NT2/D1 (cell line): ENCODE measurements around the gene ARL8B.
"Not testable (repeated sequence)": the region's sequence is repeated elsewhere in the genome, so short reads cannot be mapped to it uniquely, and the experiment has no call there.

Source experiments
- DNase-seq: peaks from one replicate; pipeline ENCODE4 v3.0.0-alpha.2; 2011; ENCODE audit warnings: low read depth, low spot score
- H3K27me3 ChIP-seq: 2 replicates; pipeline ENCODE4 v1.6.0; 2011; ENCODE audit warnings: mild to moderate bottlenecking; ENCODE audit not compliant: insufficient read length, insufficient read depth
- H3K36me3 ChIP-seq: 2 replicates; pipeline ENCODE4 v1.6.1; 2011; ENCODE audit warnings: mild to moderate bottlenecking, low read length, mixed read lengths; ENCODE audit not compliant: insufficient read depth, insufficient read length
- H3K4me1 ChIP-seq: 2 replicates; pipeline ENCODE4 v1.5.1; 2011; ENCODE audit not compliant: insufficient read depth, insufficient read length
- H3K4me3 ChIP-seq: 2 replicates; pipeline ENCODE4 v1.5.1; 2011; ENCODE audit warnings: low read depth; ENCODE audit not compliant: insufficient read length
- H3K9ac ChIP-seq: 2 replicates; pipeline ENCODE4 v1.6.0; 2011; ENCODE audit warnings: low read depth; ENCODE audit not compliant: insufficient read length
- H3K9me3 ChIP-seq: 2 replicates; pipeline ENCODE4 v1.5.1; 2011; ENCODE audit warnings: mild to moderate bottlenecking, low read length; ENCODE audit not compliant: insufficient read depth
- SUZ12 ChIP-seq: IDR thresholded peaks from 2 replicates; pipeline ENCODE4 v1.6.1; 2011; ENCODE audit not compliant: insufficient read length, insufficient read depth; ENCODE audit errors: extremely low read depth
- YY1 ChIP-seq: IDR thresholded peaks from 2 replicates; pipeline ENCODE4 v1.6.1; 2011; ENCODE audit not compliant: insufficient read length, insufficient read depth
- ZNF274 ChIP-seq: IDR thresholded peaks from 2 replicates; pipeline ENCODE4 v1.6.1; 2011; ENCODE audit warnings: mild to moderate bottlenecking, low read depth, low read length

The ARL8B gene

DNA sequence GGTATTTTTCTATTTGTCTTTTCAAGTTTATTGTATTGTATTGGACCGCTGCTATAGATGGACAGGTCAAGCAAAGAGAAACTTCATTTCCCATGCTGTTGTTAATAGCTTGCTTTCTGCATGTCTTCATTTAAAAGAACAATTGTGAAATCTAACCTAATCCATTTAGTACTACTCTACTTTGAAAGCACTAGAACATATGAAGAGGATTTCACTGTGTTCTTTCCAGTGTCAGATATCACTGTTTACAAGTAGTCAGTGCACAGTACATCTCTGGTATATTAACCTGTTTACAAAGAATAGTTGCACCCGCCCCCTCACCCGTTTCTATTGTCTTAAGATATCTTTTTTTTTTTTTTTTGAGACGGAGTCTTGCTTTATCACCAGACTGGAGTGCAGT lies 43.6 kb downstream of the ARL8B start:
- no peak for DNase-seq
- Histone ChIP-seq H3K4me3 (no peak overlapping the region), H3K27me3 (no peaks in the 10 kb centered on the region), H3K4me1 (peaks cover 9% of the 10 kb centered on the region), H3K36me3 (peaks cover 4% of the 10 kb centered on the region), H3K9ac (no peak overlapping the region), H3K9me3 (no peaks in the 10 kb centered on the region)
- TF ChIP-seq SUZ12 = no peak
- no peak for TF ChIP-seq ZNF274
- no peak for TF ChIP-seq YY1

DNA sequence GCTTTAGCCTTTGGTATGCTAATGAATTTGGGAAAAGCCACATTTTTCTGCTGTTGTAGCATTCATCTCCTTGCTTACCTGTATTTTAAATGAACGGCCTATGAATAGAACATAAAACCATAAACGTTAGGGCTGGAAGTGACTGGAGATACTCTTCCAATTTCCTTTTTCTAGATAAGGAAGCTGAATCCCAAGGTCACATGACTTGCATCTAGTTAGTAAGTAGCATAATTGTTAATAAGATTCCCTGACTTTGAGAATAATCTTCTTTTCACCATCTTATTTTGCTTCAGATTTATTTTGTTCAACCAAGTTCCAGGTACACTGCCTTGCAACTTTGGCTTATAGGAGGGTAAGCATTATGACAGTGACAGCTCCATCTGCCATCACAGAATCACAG lies 44.8 kb downstream of the ARL8B start:
- Histone ChIP-seq H3K9ac (no peak overlapping the region), H3K9me3 (no peaks in the 10 kb centered on the region), H3K27me3 (no peaks in the 10 kb centered on the region), H3K36me3 (peaks cover 12% of the 10 kb centered on the region), H3K4me3 (no peak overlapping the region), H3K4me1 (peaks cover 3% of the 10 kb centered on the region)
- DNase-seq = no peak
- no peak for TF ChIP-seq SUZ12
- no peak for TF ChIP-seq YY1

DNA sequence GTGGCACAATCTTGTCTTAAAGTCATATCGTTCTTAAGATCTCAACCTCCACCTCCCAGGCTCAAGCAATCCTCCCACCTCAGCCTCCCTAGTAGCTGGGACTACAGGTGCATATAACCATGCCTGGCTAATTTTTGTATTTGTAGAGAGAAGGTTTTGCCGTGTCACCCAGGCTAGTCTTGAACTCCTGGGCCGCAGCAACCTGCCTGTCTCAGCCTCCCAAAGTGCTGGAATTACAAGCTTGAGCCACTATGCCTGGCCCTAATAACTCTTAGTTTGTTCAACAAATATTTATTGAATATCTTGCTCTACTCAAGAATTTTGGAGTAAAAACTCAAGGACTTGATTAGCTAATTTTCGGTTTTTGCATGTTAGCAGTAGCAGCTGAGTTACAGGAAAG lies 46.0 kb downstream of the ARL8B start:
- no peaks in the 10 kb centered on the region for H3K27me3 ChIP-seq
- H3K9ac ChIP-seq = no peak overlapping the region
- TF ChIP-seq YY1 = no peak
- TF ChIP-seq ZNF274 = no peak
- no peak for TF ChIP-seq SUZ12
- DNase-seq = no peak
- H3K4me3 ChIP-seq = no peak overlapping the region
- H3K9me3 ChIP-seq = no peaks in the 10 kb centered on the region
- H3K36me3 ChIP-seq = peaks cover 19% of the 10 kb centered on the region
- H3K4me1 ChIP-seq = no peaks in the 10 kb centered on the region

DNA sequence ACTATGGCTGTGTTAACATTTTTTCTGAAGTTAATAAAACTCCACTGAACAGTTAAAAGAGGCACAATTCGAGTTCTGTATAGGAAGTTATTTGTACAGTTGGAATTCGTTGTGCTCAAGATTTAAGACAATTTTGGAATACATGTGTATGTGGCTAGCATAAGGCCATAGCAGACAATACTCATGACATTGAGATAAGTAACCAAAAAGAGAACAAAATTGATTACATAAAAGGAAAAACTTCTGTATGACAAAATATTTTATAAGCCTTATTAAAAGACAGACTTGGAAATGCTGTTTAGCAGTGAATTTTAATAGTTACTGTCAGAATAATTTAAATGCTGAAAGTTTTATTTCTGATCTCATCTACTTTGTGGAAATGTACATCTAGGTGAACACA lies 47.7 kb downstream of the ARL8B start:
- TF ChIP-seq ZNF274 (no peak), YY1 (no peak), SUZ12 (no peak)
- H3K9me3 ChIP-seq = no peaks in the 10 kb centered on the region
- DNase-seq = no peak
- no peak overlapping the region for H3K4me3 ChIP-seq
- H3K9ac ChIP-seq = no peak overlapping the region
- no peaks in the 10 kb centered on the region for H3K4me1 ChIP-seq
- peaks cover 33% of the 10 kb centered on the region for H3K36me3 ChIP-seq
- H3K27me3 ChIP-seq = no peaks in the 10 kb centered on the region

DNA sequence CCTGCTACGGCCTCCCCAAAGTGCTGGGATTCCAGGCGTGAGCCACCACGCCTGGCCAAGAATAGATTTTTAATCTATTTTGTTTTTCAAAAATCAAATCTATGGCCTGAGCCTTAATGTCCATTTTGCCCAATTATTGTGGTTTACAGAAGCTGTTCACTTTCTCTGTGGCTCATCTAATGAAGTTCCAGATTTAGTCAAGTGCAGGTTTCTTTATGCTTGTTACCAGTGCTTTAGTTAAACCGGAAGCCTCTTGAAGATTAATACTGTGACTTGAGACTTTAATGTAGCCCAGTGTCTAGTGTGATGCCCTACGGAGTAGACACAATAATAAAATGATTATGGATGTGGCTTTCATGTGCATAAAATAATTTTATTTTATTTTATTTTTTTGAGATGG lies 48.9 kb downstream of the ARL8B start:
- no peak for DNase-seq
- H3K4me1 ChIP-seq = no peaks in the 10 kb centered on the region
- no peaks in the 10 kb centered on the region for H3K9me3 ChIP-seq
- TF ChIP-seq SUZ12 (no peak), ZNF274 (no peak), YY1 (no peak)
- H3K27me3 ChIP-seq = no peaks in the 10 kb centered on the region
- H3K9ac ChIP-seq = no peak overlapping the region
- peaks cover 43% of the 10 kb centered on the region for H3K36me3 ChIP-seq
- H3K4me3 ChIP-seq = no peak overlapping the region

DNA sequence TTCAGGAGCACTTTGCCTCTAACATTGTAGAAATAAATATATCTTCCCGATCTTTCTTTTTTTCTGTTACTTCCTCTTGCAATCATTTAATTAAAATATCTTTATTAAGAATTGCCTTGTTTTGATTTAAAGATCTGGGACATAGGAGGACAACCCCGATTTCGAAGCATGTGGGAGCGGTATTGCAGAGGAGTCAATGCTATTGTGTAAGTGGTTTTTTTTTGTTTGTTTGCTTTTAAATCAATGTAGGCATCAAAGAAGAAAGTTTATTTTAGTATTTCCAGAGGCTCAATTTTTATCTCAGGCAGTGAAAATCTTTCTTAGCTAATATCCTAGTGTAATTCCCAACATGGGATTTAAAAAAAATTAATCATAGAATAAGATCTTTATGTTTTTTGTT lies 49.9 kb downstream of the ARL8B start:
- peaks cover 51% of the 10 kb centered on the region for H3K36me3 ChIP-seq
- TF ChIP-seq YY1 (no peak), ZNF274 (no peak), SUZ12 (no peak)
- no peak for DNase-seq
- H3K4me3 ChIP-seq = no peak overlapping the region
- H3K9me3 ChIP-seq = no peaks in the 10 kb centered on the region
- H3K4me1 ChIP-seq = no peaks in the 10 kb centered on the region
- H3K27me3 ChIP-seq = no peaks in the 10 kb centered on the region
- H3K9ac ChIP-seq = no peak overlapping the region

DNA sequence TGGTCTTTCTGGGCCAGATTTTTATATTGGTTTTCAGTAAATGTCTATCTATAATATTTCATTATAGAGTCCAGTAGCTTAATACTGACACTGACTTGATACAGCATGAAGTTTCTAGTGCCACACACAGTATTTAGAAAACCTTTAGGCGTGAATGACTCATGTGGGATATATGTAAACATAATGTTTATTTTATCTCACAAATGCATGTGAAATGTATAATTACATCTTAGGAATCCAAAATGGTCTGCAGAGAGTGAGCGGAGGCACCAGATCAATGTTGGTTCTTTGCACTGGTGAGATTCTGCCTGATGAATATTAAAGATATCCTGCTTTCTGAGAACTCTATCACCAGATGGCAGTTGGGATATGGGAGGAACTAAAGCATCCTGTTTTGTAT lies 56.9 kb downstream of the ARL8B start:
- H3K4me3 ChIP-seq, H3K9me3 ChIP-seq, DNase-seq, H3K4me1 ChIP-seq, H3K27me3 ChIP-seq, H3K9ac ChIP-seq: not testable (repeated sequence)
- peaks cover 74% of the 10 kb centered on the region for H3K36me3 ChIP-seq

DNA sequence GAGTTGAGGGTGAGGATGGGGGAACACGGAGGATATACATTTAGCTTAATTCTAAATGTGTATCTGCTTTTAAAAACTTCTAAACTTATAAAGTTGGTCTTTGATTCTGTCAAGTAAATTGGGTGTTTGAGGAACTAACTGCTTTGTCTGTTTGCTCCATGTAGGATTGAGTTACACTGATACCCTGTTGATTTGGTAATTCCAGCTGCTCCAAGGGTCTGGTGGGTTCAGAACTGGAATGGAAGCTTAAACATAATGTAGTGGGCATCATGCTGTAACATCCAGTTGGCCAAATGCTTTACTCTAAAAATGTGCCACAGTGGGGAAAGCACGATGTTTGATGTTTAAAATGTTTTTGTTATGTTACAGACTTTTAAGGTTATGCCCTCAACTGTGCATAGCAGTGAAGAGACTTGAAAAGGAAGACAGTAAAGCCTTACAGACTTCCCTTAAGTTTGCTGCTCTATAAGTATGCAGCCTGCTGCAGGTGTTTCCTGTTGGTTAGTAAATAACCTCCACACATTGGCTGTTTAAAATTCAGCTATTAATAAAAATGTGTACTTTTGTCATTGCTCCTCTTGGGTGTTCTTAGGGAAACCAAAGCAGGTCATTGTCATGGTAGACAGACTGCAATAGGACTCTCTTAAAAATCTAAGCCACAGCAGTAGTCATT lies 59.5 kb downstream of the ARL8B start:
- TF ChIP-seq ZNF274 (no peak), YY1 (no peak), SUZ12 (no peak)
- no peaks in the 10 kb centered on the region for H3K4me1 ChIP-seq
- H3K9me3 ChIP-seq = no peaks in the 10 kb centered on the region
- H3K36me3 ChIP-seq = peaks cover 54% of the 10 kb centered on the region
- no peak for DNase-seq
- H3K9ac ChIP-seq = no peak overlapping the region
- H3K4me3 ChIP-seq = no peak overlapping the region
- peaks cover 4% of the 10 kb centered on the region for H3K27me3 ChIP-seq

DNA sequence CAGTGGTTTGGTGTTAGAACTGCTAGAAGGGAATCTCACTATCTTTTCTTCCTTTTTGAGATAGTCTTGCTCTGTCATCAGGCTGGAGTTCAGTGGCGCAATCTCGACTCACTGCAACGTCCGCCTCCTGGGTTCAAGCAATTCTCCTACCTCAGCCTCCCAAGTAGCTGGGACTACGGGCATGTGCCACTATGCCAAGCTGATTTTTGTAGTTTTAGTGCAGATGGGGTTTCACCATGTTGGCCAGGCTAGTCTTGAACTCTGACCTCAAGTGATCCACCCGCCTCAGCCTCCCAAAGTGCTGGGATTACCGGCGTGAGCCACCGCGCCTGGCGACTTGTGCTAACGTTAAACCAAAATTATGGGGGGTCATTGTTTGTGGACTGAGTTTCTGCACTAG lies 61.6 kb downstream of the ARL8B start:
- H3K9me3 ChIP-seq, H3K4me3 ChIP-seq, DNase-seq, H3K9ac ChIP-seq, H3K27me3 ChIP-seq, H3K4me1 ChIP-seq: not testable (repeated sequence)
- peaks cover 38% of the 10 kb centered on the region for H3K36me3 ChIP-seq
